GM12873 (cell line): ENCODE results near the gene SKAP1.

Experiments
- CTCF ChIP-seq: IDR thresholded peaks from 2 replicates; pipeline ENCODE4 v1.5.1; 2012; ENCODE audit warnings: low read depth, mild to moderate bottlenecking, moderate library complexity, low read length, control low read depth; ENCODE audit not compliant: insufficient read depth; ENCODE audit errors: missing control alignments

The SKAP1 gene

GRCh38 chr17:48429638-48430586, at the start of gene SKAP1:
Gene SKAP1, minus strand, starts transcription at chr17:48430214.
- no peak for TF ChIP-seq CTCF

DNA sequence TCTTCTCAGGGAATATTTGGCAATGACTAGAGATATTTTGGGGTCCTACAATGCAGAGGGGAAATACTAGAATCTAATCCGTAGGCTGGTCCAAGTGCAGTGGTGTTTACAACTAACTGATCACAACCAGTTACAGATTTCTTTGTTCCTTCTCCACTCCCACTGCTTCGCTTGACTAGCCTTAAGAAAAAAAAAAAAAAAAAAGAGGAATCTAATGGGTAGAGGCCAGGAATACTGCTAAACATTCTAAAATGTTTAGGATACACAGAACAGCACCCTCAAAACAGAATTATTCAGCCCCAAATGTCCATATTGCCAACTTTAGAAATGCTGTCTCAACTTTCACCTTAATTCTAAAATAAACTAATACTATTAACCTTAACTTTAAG, 49.0 kb upstream of the SKAP1 start:
- no peak for TF ChIP-seq CTCF

GRCh38 chr17:48478224-48479013, 48.4 kb upstream of the SKAP1 start:
- TF ChIP-seq CTCF = peak; percentile 35

DNA sequence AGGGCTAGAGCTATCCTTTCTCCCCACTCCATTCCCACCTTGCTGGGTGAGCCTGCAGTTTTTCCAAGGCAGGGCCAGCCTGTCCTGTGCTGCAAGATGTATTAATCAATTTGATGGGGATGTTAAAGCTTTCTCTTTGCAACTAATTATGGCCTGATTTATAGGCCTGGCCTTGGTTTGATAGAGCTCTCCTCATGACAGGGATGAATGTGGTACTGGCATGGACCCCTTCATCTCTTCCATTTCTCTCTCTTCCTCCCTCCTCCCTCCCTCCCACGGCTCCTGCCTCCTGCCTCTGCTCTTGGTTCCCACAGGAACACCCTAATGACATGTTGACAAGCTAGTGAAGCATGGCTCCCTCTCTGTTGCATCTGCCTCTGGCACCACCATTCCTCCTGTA, 47.2 kb upstream of the SKAP1 start:
- no peak for TF ChIP-seq CTCF

- no peak for TF ChIP-seq CTCF
Observed at GRCh38 chr17:48472411-48473281, 42.6 kb upstream of the SKAP1 start.

- no peak for TF ChIP-seq CTCF
Observed at GRCh38 chr17:48471817-48472410, 41.9 kb upstream of the SKAP1 start.
